Astrocyte of the hippocampus (primary cell): ENCODE results near the gene RIOX2.
A peak's percentile ranks its signal among the peaks of the same experiment; 100 is the strongest.
"Not testable (repeated sequence)": the region's sequence is repeated elsewhere in the genome, so short reads cannot be mapped to it uniquely, and the experiment has no call there.

ENCODE experiments used
- DNase-seq: peaks from one replicate; pipeline ENCODE4 v3.0.0; 2011; ENCODE audit warnings: low read depth, low spot score

The RIOX2 gene

DNA sequence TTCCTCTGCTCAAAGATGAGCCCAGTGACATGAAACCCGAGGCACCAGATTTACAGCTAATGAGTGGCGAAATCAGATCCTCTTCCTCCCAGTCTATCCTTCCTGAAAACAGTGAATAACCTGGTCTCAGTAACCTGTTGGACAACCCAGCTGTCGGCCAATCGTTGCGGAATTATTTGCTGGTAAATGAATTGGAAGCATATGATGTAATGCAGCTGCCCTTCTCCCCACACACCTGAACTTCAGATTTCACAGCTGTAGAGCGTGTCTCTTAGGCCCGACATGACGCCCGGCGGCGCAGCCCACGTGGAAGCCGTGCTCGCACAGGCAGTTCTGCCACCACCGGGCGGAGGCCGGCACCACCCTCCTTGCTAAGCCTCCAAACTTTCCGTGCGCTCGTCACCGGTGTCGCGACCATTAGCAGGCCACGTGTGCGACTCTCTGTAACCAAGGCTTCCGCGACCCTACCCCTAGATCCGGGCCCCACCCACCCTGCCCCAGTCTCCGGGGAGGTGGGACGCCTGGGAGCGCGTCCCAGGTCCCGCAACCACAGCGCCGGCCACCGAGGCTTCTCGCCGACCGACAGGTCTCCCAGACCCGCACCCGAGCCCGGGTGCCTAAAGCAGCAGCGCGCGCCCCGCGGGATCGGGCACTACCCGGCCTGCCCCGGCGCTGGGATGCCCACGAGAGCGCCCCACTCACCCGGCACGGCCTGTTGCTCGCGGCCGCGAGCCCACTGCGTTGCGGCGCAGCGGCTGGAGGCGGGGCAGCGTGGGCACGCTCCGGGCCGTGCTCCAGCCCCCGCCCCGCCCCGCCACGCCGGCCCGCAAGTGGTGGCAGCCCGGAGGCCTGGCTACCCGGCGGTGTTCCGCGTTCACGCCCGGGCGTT is at the start of gene RIOX2:
Gene RIOX2 (minus strand): TSS at position 753 of the 889 bp plus-strand sequence. CDS start 4,838 bp downstream, outside the sequence.
- peak; percentile 83 for DNase-seq

DNA sequence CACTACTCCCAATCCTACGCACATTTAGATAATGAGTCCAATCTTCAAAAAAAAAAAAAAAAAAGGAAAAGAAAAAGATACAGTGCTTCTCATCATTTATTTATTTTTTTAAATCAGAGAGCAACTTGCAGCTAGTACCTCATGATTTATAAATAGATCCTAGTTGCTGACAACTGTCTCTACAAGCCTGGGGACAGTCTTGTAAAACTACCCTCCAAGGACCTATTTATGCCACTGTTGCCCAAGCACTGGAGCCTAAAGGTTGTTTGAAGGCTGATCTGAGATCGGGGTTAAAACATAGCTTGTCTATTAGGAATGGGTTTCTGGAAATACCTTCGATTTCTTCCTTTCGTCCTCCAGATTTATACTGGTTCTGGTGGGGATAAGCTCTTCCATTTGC is 48.2 kb upstream of the RIOX2 start:
- DNase-seq: no peak

DNA sequence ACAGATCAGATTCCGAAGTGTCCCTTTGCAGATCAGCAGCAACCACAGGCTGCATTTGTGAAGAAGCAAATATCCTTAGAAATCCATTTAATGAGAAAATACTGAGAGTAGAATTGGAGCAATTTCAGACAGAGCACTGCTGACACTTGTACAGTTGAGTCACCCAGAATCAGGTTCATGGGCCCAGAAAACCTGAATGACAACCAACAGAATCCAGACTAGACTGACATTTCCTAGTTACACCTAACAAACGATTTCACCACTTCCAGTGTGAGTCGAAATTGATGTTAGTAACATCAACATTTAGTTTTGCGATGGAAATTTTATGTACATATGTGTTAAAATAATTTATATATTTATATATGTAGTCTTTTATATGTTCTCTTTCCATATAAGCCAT is 46.1 kb upstream of the RIOX2 start:
- no peak for DNase-seq

DNA sequence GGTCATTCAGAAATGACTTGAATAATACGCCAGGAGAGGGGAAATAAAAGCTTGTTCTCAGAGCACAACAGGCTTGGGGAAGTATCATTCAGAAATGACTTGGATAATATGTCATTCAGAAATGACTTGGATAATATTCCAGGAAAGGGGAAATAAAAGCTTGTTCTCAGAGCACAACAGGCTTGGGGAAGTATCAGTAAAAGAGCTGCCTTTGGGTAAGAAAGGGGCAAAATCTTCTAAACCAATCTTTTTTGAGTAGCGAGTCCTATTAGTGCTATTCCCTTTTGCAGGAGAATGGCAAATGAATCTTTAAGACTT is 42.0 kb upstream of the RIOX2 start:
- DNase-seq: no peak

DNA sequence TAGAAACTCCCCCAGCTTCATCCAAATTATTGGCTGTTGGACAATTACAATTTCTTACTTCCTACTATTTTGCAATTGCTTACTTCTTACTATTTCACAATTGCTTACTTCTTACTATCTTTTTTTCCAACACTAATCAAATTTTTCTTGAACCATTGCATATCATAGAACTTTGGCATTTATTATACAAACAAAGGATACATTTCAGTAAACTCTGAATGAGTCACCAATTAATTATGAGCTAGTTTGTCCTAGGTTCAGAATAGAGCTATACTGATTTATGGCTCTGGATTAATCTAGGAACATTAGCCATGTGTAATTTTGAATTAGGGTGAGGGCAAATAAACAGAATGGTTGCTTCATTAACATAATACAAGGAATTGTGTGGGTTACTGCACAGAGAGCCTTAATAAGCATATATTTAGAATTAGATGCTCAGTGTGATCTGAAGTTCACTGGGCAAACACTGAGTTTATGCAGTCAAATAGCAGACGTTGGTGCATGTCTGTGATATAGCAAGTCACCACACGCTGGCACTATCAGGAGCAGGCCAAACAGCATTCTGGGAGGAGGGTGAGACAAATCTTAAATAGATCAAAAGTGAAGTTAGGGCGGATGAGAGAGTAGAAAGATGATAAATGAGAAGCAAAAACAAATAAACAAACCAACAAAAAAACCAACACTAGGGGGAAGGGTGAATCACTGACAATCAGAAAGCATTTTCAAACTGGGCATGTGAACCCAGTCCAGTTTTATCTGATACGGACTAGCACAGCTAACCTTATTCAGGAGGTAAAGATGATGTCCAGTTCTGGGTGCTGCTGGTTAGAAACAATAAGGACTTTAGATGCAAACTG is 41.4 kb upstream of the RIOX2 start:
- no peak for DNase-seq

DNA sequence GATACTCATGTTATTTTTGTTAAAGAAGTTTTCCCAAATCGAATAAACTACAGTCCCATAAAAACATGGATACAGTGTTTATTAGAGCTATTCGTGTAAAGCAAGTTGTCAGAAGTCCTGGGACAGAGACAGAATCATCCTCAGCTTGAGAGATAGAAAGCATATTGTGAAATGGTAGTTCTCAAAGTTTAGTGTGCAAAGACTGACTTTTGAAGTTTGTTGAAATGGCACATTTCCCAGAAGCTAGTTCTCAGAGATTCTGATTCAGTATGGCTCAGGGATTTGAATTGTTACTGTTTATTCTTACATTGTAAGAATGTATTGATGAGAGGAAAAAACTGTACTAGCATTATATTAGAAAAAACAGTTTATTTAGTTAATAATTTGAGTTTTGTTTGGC is 40.7 kb upstream of the RIOX2 start:
- peak; percentile 10 for DNase-seq

DNA sequence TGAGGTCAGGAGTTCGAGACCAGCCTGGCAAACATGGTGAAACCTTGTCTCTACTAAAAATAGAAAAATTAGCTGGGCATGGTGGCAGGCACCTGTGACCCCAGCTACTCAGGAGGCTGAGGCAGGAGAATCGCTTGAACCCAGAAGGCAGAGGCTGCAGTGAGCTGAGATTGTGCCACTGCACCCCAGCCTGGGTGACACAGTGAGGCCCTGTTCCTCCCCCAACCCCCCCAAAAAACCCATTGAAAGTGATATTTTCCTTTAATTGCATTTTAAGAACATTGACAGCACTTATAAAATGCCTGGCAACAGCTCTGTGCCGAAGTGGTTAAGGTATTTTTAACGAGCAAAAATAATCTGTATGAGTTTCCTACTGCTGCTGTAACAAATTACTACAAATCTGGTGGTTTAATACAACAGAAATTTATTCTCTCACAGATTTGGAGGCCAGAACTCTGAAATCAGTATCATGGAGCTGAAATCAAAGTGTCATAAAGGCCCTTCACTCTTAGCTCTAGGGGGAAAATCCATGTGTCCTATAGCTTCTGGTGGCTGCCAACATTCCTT is 38.7 kb upstream of the RIOX2 start:
- DNase-seq: not testable (repeated sequence)

DNA sequence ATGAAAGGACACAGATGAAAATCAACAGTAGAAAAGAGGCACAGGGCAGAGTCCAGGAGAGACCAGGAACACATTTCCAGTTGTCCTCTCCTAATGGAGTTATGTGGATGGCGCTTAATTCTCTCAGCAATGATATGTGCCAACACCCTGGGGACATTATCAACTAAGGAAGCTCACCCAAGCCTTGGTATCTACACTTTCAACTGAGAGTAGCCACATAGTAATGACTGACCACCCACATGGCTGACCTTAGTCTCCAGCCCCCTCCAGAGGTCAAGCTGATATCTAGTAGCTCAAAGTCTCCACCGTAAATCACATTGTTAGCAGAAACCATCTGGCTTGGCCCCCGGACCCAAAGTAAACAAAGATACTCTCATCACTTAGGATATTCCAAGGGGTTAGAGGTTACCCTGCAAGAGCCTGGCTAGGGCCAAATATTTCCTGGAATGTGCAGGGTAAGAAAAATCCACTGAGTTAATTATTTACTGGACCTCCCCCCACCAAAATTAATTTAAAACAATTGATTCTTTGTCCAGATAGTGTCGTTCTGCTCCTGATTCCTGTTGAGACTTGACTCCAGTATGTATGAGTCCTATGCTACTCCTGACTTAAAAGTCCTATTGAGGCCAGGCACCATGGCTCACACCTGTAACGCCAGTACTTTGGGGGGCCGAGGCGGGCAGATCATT is 38.1 kb upstream of the RIOX2 start:
- DNase-seq: no peak

DNA sequence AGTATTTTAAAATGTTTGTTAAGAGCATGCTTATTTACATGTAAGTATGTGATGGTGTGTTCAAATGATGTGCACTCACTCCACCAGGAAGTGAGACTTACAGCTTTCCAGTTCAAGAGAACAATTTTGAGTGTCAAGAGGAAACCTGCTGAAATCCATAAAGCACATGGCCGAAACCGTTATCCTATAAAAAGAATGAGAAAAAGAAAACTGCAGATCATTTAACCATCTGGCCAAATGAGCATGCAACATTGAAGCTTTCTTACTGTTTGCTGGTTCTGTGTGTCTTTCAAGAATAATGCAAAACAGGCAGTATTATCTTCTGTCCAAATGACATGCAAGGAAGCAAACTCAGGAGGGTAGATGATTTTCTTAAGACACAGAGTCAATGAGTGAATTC is 36.6 kb upstream of the RIOX2 start:
- DNase-seq: no peak

DNA sequence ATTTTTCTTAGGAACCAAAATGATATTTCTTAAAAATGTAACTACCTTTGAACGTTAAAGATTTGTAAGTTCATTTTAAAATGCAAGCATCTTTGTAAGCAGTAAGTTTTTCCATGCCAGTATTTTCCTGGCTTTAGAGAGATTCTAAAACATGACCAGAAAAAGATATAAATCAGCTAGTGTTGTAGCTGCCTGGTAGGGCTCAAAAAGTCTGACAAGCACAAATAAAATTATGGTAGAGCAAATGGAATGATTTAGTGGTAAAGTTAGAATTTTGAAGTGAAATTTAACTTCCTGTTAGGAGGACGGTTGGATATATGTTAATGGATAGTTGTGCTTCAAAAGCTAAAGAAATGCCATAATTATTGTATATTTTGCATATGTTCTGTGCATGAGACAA is 33.2 kb upstream of the RIOX2 start:
- no peak for DNase-seq

DNA sequence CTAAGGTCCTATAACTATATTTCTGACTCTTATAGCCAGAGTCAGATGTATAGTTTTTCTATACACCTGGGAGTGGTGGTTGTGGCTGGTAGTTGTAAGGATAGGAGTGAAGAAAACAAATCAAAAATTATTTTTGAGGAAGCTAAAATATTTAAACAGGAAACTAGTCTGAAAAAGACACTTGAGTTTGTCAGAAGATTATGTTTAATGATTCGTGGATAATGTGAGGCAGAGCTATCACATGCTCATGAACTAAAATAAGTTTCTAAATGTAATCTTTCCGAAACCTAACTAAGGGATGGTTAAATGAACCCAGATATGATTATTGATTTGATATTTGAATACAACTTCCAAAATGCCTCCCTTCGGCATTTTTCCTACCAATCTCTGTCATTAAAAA is 32.5 kb upstream of the RIOX2 start:
- DNase-seq: no peak

DNA sequence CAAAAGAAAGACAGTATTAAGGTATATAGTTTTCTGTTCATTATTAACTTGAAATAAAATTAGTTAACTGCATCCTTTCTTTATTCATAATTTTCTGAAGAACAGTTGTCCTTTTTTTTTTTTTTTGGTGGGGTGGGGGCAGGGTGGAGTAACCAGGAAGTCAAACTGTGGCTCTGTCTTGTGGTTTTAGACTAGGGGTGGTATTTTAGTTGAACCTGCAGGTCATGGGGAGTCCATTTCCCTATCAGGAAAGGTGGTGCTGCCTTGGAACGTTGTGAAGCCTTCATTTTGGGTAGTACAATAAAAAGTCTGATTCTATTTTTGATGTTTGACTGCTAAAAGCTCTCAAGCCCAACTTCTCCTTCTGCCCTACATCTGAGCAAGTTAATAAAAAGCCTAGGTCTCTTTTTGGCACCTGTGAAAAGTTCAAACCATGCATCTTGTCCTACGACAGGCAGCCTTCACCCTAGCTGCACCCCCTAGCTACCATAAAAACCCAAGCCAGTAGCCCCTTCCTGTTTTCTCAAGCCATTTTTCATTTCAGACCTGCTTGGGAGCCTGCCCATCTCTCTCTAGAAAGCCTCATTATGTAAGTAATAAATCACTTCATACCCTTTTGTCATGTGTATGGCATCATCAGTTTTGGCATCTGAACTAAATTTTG is 31.2 kb upstream of the RIOX2 start:
- DNase-seq: no peak

DNA sequence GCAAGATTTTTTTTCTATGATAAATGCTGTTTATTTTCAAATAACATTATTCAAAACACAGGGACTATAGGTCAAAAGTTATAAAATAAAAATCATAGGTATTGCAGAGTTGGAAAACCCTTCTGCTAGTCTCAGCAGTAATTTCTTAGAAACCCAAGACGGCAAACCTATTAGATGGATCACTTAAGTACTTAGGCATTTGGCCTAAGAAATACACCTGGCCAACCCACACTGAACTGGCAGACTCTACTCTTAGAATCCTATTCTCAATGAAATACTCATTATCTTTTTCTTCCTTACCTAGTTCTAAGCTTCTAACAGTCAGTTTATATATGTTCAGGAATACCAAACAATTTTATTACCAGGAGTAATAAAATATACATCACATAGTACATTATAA is 30.5 kb upstream of the RIOX2 start:
- no peak for DNase-seq

DNA sequence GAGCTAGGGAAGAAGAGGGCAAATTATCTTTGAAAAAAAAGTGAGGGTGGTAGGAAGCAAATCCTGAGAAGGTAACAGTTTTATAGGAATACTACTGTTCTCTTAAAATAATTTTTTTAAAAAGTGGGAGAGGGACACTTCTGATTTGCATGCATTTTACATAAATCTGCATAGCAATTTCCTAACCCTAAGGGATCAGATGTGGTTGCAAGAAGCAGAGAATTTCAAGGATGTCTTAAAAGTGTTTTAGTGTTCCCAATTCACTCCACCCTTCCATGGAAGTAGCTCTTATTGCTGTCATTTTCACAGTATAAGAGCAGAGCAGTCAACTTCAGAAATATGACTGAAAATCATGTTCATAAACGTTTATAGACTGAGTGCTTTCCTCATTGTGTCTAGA is 27.8 kb upstream of the RIOX2 start:
- DNase-seq: no peak

DNA sequence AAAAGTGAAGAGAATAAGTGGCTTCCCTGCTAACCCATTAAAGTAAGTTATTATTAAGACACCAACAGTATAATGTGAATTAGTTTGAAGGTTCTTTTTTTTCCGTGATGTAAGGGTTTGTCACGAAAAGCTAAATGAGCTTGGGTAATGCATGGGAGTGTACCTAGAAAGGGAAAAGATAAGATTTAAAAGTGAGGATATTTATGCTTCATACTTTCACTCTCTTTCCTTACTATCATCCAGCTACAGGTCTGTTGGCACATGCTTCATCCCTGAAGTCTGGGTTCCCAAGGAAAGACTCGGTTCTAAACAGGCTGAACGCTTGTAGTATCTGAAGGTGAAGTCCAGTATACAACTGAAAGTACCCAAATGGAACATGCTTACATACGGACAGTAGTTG is 26.9 kb upstream of the RIOX2 start:
- no peak for DNase-seq

DNA sequence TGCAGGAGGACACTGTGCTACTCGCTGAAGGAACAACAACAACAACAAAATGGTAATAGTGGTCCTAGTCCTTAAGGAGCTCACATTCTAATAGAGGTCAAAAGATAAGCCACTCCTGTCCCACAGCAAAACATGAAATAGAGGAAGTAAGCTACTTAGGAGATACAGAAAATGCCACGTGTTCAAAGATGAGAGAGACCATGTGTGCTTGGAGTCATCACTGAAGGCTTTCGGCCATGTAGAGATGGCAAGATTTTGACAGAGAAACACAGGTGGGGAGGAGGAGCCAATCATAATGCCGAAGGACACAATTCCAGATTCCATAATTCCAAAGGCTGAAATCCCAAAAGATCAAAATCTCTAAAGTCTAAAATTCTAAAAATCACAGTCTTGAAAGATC is 24.8 kb upstream of the RIOX2 start:
- no peak for DNase-seq

DNA sequence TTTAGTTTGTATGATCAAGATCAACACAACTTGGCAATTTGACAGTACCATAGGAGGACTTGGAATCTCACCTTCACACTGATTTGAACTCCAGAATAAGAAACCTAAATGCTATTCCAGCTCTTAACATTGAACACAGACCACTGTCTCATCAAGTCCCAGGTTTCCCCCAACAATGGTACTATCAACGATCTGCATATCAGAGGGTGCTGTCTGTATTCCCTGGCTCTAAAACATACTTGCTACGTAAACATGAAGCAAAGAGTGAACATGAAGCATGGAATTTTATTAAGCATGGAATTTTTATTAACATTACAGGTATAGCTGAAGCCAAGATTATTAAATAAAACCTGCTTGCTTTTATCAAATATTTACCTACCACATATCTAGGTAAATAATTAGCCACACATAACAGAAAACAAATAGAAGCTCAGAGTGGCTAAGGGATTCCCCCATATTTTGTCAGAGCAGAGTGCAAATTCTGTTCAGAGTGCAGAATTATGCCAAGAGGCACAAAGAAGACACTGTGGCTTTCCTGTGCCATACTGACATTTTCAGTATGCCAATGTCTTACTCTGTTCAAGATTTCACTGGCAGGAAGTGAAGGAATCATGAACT is 22.2 kb upstream of the RIOX2 start:
- no peak for DNase-seq

DNA sequence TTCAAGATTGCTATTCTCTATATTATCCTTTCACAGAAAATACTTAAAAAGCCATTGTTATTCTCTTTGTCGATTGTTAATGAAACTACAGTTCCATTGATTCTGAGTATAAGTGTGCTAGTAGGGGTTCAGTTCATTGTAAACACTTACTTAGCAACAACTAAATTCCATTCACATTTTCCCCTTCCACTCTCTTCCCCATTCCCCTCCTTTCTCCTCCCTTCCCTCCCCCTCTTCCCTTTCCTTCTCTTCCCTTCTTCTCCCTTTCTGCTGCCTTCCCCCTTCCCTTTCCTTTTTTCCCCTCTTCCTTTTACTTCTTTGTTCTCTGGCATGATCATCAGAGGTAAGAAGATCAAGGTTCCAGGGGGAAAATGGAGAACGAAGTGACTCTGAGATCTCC is 21.3 kb upstream of the RIOX2 start:
- DNase-seq: no peak

DNA sequence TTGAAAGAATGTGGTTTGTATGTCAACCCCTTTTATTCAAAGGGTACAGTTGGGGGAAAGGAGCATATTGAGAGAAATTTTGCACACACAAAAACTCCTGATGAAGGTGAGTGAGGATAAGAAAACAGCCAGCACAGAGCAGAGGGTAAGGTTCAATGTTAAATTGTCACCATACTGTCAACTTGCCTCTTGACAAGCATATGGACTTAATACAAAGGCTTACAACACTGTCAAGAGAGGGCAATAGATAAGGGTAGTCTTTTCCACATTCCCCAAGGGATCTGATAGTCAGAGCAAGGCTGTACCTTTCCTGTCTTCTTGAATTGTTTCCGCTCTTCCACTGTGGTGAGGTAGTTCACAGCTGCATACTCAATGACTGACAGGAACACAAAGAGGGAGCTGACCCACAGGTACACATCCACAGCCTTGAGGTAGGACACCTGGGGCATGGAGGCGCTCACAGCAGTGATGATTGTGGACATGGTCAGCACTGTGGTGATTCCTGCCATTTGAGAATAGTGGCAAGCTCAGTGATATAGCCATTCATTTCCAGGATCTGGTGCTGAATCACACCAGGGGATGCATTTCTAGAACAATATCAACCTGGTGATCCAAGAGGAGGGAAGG is 20.4 kb upstream of the RIOX2 start:
- DNase-seq: no peak

DNA sequence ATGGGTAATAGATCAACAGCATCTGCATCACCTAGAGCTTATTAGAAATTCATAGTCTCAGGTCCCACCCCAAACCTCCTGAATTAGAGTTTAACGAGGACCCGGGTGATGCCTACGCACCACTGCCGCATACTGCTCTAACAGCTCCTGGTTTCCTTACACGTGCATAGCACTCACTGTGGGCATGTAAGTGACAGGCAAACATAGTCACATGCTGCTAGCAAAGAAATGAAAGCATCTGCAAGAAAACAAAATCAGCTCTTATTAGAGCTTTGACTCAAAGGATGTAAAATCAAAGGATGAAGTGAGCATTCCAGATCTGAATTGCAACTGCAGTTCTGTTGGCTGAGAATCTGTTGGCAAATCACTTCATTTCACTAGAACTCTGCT is 19.1 kb upstream of the RIOX2 start:
- no peak for DNase-seq
